CD4-positive, alpha-beta T cell treated with Interferon gamma for 1 hour (primary cell): ENCODE data around the gene TTC39B.

Experiments used
- DNase-seq: peaks from one replicate; pipeline ENCODE4 v3.0.0-alpha.2; 2020

TTC39B gene

GRCh38 chr9:15158064-15158463, 149.0 kb downstream of the TTC39B start:
- no peak for DNase-seq

- no peak for DNase-seq
Observed at GRCh38 chr9:15157381-15157780, 149.6 kb downstream of the TTC39B start.

- DNase-seq = no peak
Observed at GRCh38 chr9:15156241-15156640, 150.8 kb downstream of the TTC39B start.

- no peak for DNase-seq
Observed at GRCh38 chr9:15155826-15156225, 151.2 kb downstream of the TTC39B start.

GRCh38 chr9:15155323-15155722, 151.7 kb downstream of the TTC39B start:
- DNase-seq = no peak

GRCh38 chr9:15154677-15155076, 152.3 kb downstream of the TTC39B start:
- DNase-seq = no peak

- DNase-seq = no peak
Observed at GRCh38 chr9:15153961-15154360, 153.1 kb downstream of the TTC39B start.

- DNase-seq = no peak
Observed at GRCh38 chr9:15150939-15151338, 156.1 kb downstream of the TTC39B start.

GRCh38 chr9:15149450-15149849, 157.6 kb downstream of the TTC39B start:
- DNase-seq = no peak

- DNase-seq = no peak
Observed at GRCh38 chr9:15146268-15146700, 160.7 kb downstream of the TTC39B start.

GRCh38 chr9:15144622-15145061, 162.4 kb downstream of the TTC39B start:
- DNase-seq = no peak

GRCh38 chr9:15142878-15143534, 164.0 kb downstream of the TTC39B start:
- DNase-seq = no peak

GRCh38 chr9:15140051-15140450, 167.0 kb downstream of the TTC39B start:
- no peak for DNase-seq

- DNase-seq = no peak
Observed at GRCh38 chr9:15139469-15139868, 167.5 kb downstream of the TTC39B start.

GRCh38 chr9:15138357-15138686, 168.7 kb downstream of the TTC39B start:
- DNase-seq = no peak

GRCh38 chr9:15137658-15138356, 169.2 kb downstream of the TTC39B start:
- no peak for DNase-seq

- DNase-seq = no peak
Observed at GRCh38 chr9:15137089-15137488, 169.9 kb downstream of the TTC39B start.

- no peak for DNase-seq
Observed at GRCh38 chr9:15136646-15137045, 170.4 kb downstream of the TTC39B start.

- peak; percentile 21 for DNase-seq
Observed at GRCh38 chr9:15135164-15135792, 171.7 kb downstream of the TTC39B start.

- no peak for DNase-seq
Observed at GRCh38 chr9:15133488-15133887, 173.5 kb downstream of the TTC39B start.

- DNase-seq = no peak
Observed at GRCh38 chr9:15132091-15132490, 174.9 kb downstream of the TTC39B start.

- DNase-seq = no peak
Observed at GRCh38 chr9:15131094-15131493, 175.9 kb downstream of the TTC39B start.

- no peak for DNase-seq
Observed at GRCh38 chr9:15127831-15128230, 179.2 kb downstream of the TTC39B start.

GRCh38 chr9:15121630-15122029, 185.4 kb downstream of the TTC39B start:
- no peak for DNase-seq
